ES-I3 (cell line): ENCODE data around the gene CMTM6.
"Not testable (repeated sequence)": the region's sequence is repeated elsewhere in the genome, so short reads cannot be mapped to it uniquely, and the experiment has no call there.

Source experiments
- H3K36me3 ChIP-seq: 2 replicates; pipeline ENCODE4 v1.6.1; 2013; ENCODE audit warnings: mild to moderate bottlenecking, low read length, control low read depth, moderate library complexity; ENCODE audit not compliant: insufficient read depth
- H3K4me1 ChIP-seq: 2 replicates; pipeline ENCODE4 v1.6.1; 2013; ENCODE audit warnings: mild to moderate bottlenecking, control low read depth, low read length; ENCODE audit not compliant: insufficient read depth
- H3K9ac ChIP-seq: 2 replicates; pipeline ENCODE4 v1.6.1; 2013; ENCODE audit warnings: low read depth, mild to moderate bottlenecking, low read length, moderate library complexity
- H3K9me3 ChIP-seq: 2 replicates; pipeline ENCODE4 v1.6.1; 2013; ENCODE audit warnings: mild to moderate bottlenecking, low read length, moderate library complexity; ENCODE audit not compliant: control insufficient read depth, insufficient read depth

CMTM6 gene

DNA sequence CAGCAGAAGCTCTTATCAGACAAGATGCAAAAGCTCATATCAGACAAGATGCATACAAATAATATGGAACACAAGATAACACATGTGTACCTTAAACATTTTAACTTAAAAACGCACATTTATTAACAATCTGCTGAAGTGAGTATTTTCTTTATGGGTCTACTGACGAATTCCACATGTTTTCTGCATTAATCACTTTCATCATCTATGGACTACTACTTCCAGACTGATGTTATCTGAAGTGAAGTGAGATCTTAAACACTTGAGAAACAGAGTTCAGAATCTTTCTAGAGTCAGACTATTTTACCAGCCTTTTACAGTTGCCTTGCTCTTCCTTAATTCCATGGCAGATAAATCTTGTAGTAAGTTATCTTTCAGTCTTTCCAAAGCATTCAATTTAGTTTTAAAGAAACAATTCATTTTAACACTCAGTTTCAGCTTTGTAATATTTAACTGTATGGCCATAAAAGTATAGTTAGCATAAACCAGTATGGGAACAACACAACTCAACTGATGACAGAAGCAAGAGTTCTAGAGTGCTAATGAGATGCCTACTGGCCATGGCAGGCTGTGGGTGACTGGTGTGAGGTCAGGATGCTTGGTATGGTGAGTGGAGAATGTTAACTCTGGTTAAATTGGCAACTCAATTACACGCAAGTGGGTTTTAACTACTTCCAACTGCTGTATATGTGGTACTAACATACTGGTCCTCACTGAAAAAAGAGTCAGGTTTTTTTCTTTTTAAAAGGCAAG, 9.8 kb downstream of the CMTM6 start:
- Histone ChIP-seq H3K36me3 (no peaks in the 10 kb centered on the region), H3K9ac (no peak overlapping the region), H3K4me1 (no peaks in the 10 kb centered on the region; the same call in 1 of the 2 replicates), H3K9me3 (no peaks in the 10 kb centered on the region)

DNA sequence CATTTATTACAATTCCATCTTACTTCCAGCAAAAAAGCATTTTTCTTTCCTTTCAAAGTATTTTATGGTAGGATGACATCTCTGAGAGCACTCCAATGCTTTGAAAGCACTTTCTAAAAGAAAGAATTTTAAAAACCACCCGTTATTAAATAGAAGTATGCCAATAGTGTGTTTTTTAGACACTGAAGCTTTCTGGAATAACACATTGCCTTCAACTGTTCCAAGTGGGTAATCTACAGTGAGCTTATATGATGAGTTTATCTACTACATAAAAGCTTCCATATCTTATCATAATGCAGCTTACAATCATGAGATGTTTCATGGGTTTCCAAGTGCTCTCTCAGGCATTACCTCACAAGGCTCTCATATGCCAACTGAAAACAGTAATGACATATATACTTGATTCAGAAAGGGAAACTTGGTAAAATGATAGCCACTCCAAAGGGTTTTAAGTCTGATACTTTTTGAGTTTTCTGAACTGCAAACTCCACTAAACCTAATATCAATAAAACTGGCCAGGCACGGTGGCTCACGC, 14.1 kb downstream of the CMTM6 start:
- Histone ChIP-seq H3K4me1 (no peaks in the 10 kb centered on the region; the same call in 1 of the 2 replicates), H3K36me3 (peaks cover 2% of the 10 kb centered on the region; the same call in 1 of the 2 replicates)

DNA sequence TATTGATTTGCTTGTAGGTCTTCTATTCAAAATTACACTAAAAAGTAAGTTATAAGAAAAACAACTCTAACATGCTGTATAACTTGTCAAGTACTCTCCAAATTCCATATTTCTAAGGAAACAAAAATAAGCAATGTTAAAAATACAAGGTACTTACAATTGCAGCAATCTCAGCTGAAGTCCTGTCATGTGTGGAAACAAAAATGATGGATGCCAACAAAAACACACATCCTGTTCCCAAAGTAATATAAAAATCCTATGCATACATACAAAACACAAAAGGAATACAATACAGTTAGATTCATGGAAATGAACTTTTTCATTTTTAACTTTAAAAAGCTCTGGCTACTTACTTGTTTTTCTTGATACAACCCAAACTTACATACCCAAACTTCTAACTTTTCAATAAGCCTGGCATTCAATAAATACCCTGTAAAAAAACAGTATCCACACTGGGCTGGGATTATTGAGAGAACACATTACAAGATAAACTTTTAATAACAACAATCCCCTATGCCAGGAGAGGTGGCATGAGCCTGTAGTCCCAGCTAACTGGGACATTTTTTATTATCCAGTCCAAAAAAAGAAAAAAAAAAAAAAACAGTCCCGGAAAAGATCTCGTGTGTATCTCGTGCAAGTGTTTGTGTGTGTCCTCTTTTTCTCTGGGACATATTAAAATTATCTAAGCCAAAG, 14.7 kb downstream of the CMTM6 start:
- Histone ChIP-seq H3K9ac (no peak overlapping the region), H3K36me3 (peaks cover 2% of the 10 kb centered on the region; the same call in 1 of the 2 replicates), H3K9me3 (no peaks in the 10 kb centered on the region), H3K4me1 (no peaks in the 10 kb centered on the region)

More for the DNA sequence above, 14.1 kb downstream of the CMTM6 start:
- Histone ChIP-seq H3K9ac (no peak overlapping the region), H3K9me3 (no peaks in the 10 kb centered on the region)

GRCh38 chr3:32484436-32484835, 18.2 kb downstream of the CMTM6 start:
- Histone ChIP-seq H3K4me1 (no peaks in the 10 kb centered on the region), H3K9me3 (no peaks in the 10 kb centered on the region), H3K9ac (no peak overlapping the region), H3K36me3 (peaks cover 2% of the 10 kb centered on the region; the same call in 1 of the 2 replicates)

- H3K9ac ChIP-seq: no peak overlapping the region
- H3K36me3 ChIP-seq: peaks cover 2% of the 10 kb centered on the region; the same call in 1 of the 2 replicates
- no peaks in the 10 kb centered on the region for H3K9me3 ChIP-seq
- H3K4me1 ChIP-seq: no peaks in the 10 kb centered on the region
These were observed 18.9 kb downstream of the CMTM6 start for GRCh38 chr3:32483772-32484171.

DNA sequence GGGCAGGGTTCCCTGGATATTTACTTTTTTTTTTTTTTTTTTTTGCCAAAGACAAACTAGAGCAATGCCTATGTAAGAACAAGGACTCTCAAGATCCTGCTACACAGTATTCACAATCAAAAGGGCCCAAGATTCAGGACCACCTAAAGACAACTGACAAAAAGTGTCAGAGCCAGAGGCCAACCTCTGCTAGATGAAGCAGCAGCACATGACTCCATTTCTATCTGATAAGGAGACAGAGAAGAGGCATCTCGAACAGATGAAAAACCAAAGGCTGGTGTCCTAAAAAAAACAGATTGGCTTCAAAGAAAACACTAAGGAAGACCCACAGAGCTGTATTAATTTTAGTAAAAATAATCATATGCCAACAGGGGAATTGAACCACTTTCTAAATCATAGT, 20.0 kb downstream of the CMTM6 start:
- Histone ChIP-seq H3K9me3 (no peaks in the 10 kb centered on the region), H3K4me1 (no peaks in the 10 kb centered on the region), H3K9ac (no peak overlapping the region), H3K36me3 (peaks cover 2% of the 10 kb centered on the region; the same call in 1 of the 2 replicates)

- H3K4me1 ChIP-seq: no peaks in the 10 kb centered on the region
- H3K36me3 ChIP-seq: peaks cover 2% of the 10 kb centered on the region; the same call in 1 of the 2 replicates
- no peaks in the 10 kb centered on the region for H3K9me3 ChIP-seq
- H3K9ac ChIP-seq: no peak overlapping the region
These were observed 20.6 kb downstream of the CMTM6 start for GRCh38 chr3:32481791-32482631.

DNA sequence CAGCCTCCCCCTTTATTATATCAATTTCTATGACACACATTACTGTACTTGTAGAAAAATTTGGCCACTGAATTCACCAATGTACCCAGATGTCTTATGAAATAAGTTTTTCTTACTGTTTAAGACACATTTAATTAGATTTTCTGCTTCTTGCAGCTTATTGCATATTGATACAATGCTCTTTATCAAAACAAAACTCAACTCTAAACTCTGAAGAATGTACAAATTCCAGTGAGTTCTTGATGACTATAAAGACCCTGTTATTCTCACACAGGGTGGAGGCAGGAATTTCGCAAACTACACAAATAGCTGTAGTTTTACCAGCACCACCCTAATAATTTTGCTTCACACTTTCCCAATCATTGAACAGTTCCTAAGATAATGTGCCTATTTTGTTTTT, 22.0 kb downstream of the CMTM6 start:
- no peaks in the 10 kb centered on the region for H3K36me3 ChIP-seq
- H3K9me3 ChIP-seq: no peaks in the 10 kb centered on the region
- no peaks in the 10 kb centered on the region for H3K4me1 ChIP-seq
- no peak overlapping the region for H3K9ac ChIP-seq

DNA sequence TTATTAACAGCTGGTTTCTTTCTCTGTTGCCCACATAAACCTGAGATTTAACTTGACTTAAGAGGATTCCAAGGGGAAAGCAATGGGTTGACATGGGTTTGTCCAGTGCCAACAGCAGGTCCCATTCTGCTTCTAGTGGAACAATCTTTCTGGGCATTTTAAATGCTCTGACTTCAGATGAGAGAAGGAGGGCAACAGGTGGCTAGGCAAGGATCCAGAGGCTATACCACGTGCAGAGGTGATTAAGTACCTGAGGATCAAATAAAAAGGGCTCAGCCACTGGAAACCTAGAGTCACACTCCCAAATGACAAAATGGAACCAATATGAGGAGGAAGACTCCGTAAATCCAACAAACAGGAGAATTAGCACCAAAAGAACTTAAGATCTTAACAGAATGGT, 28.5 kb downstream of the CMTM6 start:
- H3K36me3 ChIP-seq: 0 out of 2 replicates have a peak, but pooled peaks cover 3% of the 10 kb centered on the region
- H3K4me1 ChIP-seq: no peaks in the 10 kb centered on the region
- no peak overlapping the region for H3K9ac ChIP-seq
- no peaks in the 10 kb centered on the region for H3K9me3 ChIP-seq

GRCh38 chr3:32472151-32472550, 30.5 kb downstream of the CMTM6 start:
- not testable (repeated sequence) for H3K36me3 ChIP-seq, H3K4me1 ChIP-seq, H3K9ac ChIP-seq, H3K9me3 ChIP-seq

DNA sequence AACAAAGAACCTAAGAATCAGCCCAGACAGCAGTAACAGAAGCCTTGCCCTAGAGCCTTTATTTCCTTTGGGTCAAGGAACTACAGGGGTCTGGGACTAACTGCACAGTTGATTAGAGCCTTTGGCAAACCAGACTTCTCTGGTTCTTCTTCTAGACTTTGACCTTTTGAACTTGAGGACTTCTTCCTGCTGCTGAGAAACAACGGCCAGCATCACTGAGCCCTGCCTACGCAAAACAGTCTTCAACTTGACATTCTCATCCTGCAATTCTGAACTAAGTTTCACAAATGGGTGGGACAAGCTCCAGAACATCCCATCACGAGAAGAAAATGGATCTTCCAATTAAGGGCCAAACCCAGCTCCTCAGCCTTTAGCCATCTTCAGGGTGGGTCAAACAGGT, 31.4 kb downstream of the CMTM6 start:
- 0 out of 2 replicates have a peak, but pooled peaks cover 3% of the 10 kb centered on the region for H3K36me3 ChIP-seq

DNA sequence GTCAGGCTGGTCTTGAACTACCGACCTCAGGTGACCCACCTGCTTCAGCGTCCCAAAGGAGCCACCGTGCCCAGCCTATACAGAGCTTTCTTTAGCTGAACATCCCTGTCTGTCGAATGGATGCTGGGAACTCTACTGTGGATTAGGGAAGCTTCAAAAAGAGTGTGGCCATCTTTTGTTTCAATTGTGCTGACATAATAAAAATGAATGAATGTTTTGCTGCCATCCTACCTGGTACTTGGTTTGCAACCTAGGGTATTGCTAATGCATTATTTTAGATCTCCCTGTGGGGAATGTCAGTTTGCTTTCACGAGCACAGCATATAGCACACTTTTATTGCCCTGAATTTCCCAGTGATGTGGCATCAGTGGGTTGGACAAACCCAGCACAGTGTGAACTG, 32.3 kb downstream of the CMTM6 start:
- Histone ChIP-seq H3K9ac (no peak overlapping the region), H3K4me1 (0 out of 2 replicates have a peak, but pooled peaks cover 3% of the 10 kb centered on the region), H3K9me3 (no peaks in the 10 kb centered on the region), H3K36me3 (0 out of 2 replicates have a peak, but pooled peaks cover 3% of the 10 kb centered on the region)

More for the DNA sequence above, 31.4 kb downstream of the CMTM6 start:
- Histone ChIP-seq H3K4me1 (0 out of 2 replicates have a peak, but pooled peaks cover 3% of the 10 kb centered on the region), H3K9me3 (no peaks in the 10 kb centered on the region), H3K9ac (no peak overlapping the region)

GRCh38 chr3:32469151-32469874, 33.3 kb downstream of the CMTM6 start:
- H3K4me1 ChIP-seq: 0 out of 2 replicates have a peak, but pooled peaks cover 3% of the 10 kb centered on the region
- 0 out of 2 replicates have a peak, but pooled peaks cover 3% of the 10 kb centered on the region for H3K36me3 ChIP-seq
- no peaks in the 10 kb centered on the region for H3K9me3 ChIP-seq
- no peak overlapping the region; the same call in 1 of the 2 replicates for H3K9ac ChIP-seq
